ENCODE measurements around the gene DCLK2.

GRCh38 chr4:150045410-150045809 is 32.8 kb upstream of the DCLK2 start:
- TF ChIP-seq CTCF (IDR thresholded peaks at IDR 0.05; ENCODE audit: insufficient read depth, low read length, poor library complexity, severe bottlenecking) (no peak), EZH2phosphoT487 (conservative IDR thresholded peaks at IDR 0.05; ENCODE audit: low read length) (no peak)

Measured in SU-DHL-6 (cell line).